MCF 10A (cell line): Measurements from ENCODE around the gene PRUNE1. TPM values are rescaled to one million over a fixed set of nuclear protein-coding genes. Genes with fewer than 3 reads are reported as not detected.

Experiments
- BruUV-seq: library from RNA; stranded (reverse); fragments of 400-500 nt; replicated peaks from 2 replicates; lab custom pipeline; 2021; lab: Mats Ljungman, UMichigan
- CTCF ChIA-PET: fragments of 300-600 bp; sonication (Branson Sonifier 250); formaldehyde crosslinking; extraction: SDS; loops from one replicate; lab custom pipeline; 2021; ENCODE audit warnings: antibody characterized with exemption, inconsistent platforms; lab: Yijun Ruan, JAX
- POLR2A ChIA-PET: fragments of 300-600, 350-650 bp; sonication (Branson Sonifier 250); formaldehyde crosslinking; extraction: SDS; loops from one replicate; lab custom pipeline; 2020; ENCODE audit warnings: antibody characterized with exemption, inconsistent platforms; lab: Yijun Ruan, JAX
- DNase-seq: peaks from one replicate; pipeline ENCODE4 v3.0.0-alpha.2; 2018; ENCODE audit not compliant: unreplicated experiment
- H3K27ac Mint-ChIP-seq: one replicate; pipeline ENCODE4 v1.8.0; 2022; ENCODE audit warnings: mild to moderate bottlenecking, low read depth, mixed read lengths; ENCODE audit not compliant: unreplicated experiment
- H3K27me3 Mint-ChIP-seq: one replicate; pipeline ENCODE4 v1.8.0; 2022; ENCODE audit warnings: mixed read lengths; ENCODE audit not compliant: insufficient read depth, unreplicated experiment
- H3K36me3 Mint-ChIP-seq: one replicate; pipeline ENCODE4 v1.8.0; 2022; ENCODE audit warnings: mild to moderate bottlenecking, moderate library complexity, mixed read lengths; ENCODE audit not compliant: insufficient read depth, unreplicated experiment
- H3K4me1 Mint-ChIP-seq: one replicate; pipeline ENCODE4 v1.8.0; 2022; ENCODE audit warnings: mixed read lengths; ENCODE audit not compliant: insufficient read depth, unreplicated experiment
- H3K4me3 Mint-ChIP-seq: one replicate; pipeline ENCODE4 v1.8.0; 2022; ENCODE audit warnings: mild to moderate bottlenecking, moderate library complexity, mixed read lengths; ENCODE audit not compliant: unreplicated experiment
- H3K9me3 Mint-ChIP-seq: one replicate; pipeline ENCODE4 v1.8.0; 2022; ENCODE audit warnings: mixed read lengths; ENCODE audit not compliant: unreplicated experiment
- CTCF ChIP-seq: fragments of 200-600 bp; IDR thresholded peaks from one replicate; pipeline ENCODE4 v1.8.0; 2022; ENCODE audit warnings: antibody characterized with exemption, mild to moderate bottlenecking; ENCODE audit not compliant: unreplicated experiment
- intact Hi-C: fragments of 100-400 bp; cut with micrococcal nuclease; formaldehyde crosslinking; loops from 2 replicates; pipeline ENCODE4 v1.14.1; 2022
- total RNA-seq: library from RNA; stranded (reverse); gene quantifications from 2 replicates; pipeline ENCODE4 v1.2.3, GENCODE V29; 2022

PRUNE1 gene
- total RNA-seq, 1 experiment from 2014 or later, result 17.6 TPM

- intact Hi-C loops, result no loop called here
- Mint-ChIP-seq H3K27ac (no peak overlapping the region), H3K36me3 (peaks cover 64% of the 10 kb centered on the region), H3K4me3 (no peak overlapping the region), H3K27me3 (no peaks in the 10 kb centered on the region), H3K9me3 (no peaks in the 10 kb centered on the region), H3K4me1 (peaks cover 5% of the 10 kb centered on the region)
- BruUV-seq, result no TSS peak
- ChIA-PET POLR2A (interaction anchor here (0.6 to 1.4 kb wide), 2 partner anchors 16 to 21 kb away, joined by 6 to 8 read pairs; partner anchors contain the start of gene C1orf56), CTCF (interaction anchor here (0.5 to 1.5 kb wide), 7 partner anchors 11 to 552 kb away, joined by 3 to 7 read pairs (median 4); no protein-coding TSS in a partner anchor)
- no peak for TF ChIP-seq CTCF
- DNase-seq, result no peak
Measured at GRCh38 chr1:151032164-151032563, 23.9 kb downstream of the PRUNE1 start.

DNA sequence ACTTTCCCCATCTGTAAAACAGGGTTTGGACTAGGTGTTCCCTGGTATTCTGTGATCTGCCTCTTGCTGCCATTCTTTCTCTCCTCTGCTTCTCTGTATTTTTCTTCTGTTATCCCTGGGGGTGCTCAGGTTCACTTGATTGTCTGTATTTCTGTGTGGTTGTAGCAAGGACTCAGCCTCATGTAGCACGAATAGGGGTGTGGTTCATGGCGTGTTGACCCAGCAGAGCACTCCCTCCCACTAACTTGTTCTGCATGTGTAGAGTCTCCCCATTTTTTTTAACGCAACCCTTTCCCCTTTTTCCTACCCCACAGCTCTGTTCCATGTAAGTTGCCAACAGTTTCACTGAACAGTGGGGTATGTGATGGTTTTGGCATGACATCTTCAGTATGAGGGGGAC, 26.9 kb downstream of the PRUNE1 start:
- Mint-ChIP-seq H3K36me3 (peaks cover 42% of the 10 kb centered on the region), H3K4me3 (no peak overlapping the region), H3K27me3 (no peaks in the 10 kb centered on the region), H3K27ac (no peak overlapping the region), H3K4me1 (peaks cover 5% of the 10 kb centered on the region), H3K9me3 (no peaks in the 10 kb centered on the region)
- no peak for TF ChIP-seq CTCF
- DNase-seq, result no peak
- no TSS peak for BruUV-seq
- ChIA-PET POLR2A (interaction anchor here (1.2 to 3.4 kb wide), 3 partner anchors 10 to 13 kb away, joined by 4 to 15 read pairs (median 4); partner anchors contain the start of gene C1orf56), CTCF (interaction anchor here (0.5 to 0.8 kb wide), 4 partner anchors 10 to 856 kb away, joined by 3 to 4 read pairs (median 3); no protein-coding TSS in a partner anchor)
- intact Hi-C loops, result no loop called here

GRCh38 chr1:151036356-151036755, 28.1 kb downstream of the PRUNE1 start, which contains the start of gene BNIPL:
BNIPL (plus strand) TSS chr1:151036586; CDS start chr1:151036726, 140 bp downstream.
- no peak for TF ChIP-seq CTCF
- CTCF ChIA-PET, result interaction anchor here (0.8 to 5.5 kb wide), 3 partner anchors 11 to 64 kb away, joined by 3 to 29 read pairs (median 5); partner anchors contain the start of gene MINDY1
- Mint-ChIP-seq H3K27ac (no peak within 1 kb of the TSS), H3K4me1 (peaks cover 5% of the 10 kb centered on the region), H3K36me3 (peaks cover 30% of the 10 kb centered on the region), H3K4me3 (no peak within 1 kb of the TSS), H3K9me3 (no peaks in the 10 kb centered on the region), H3K27me3 (no peaks in the 10 kb centered on the region)
- POLR2A ChIA-PET, result interaction anchor here (0.6 to 1.3 kb wide), 3 partner anchors 17 to 22 kb away, joined by 3 to 5 read pairs (median 5); partner anchors contain the start of gene CDC42SE1
- intact Hi-C loops, result no loop called here
- BruUV-seq, result no TSS peak
- DNase-seq, result no peak

DNA sequence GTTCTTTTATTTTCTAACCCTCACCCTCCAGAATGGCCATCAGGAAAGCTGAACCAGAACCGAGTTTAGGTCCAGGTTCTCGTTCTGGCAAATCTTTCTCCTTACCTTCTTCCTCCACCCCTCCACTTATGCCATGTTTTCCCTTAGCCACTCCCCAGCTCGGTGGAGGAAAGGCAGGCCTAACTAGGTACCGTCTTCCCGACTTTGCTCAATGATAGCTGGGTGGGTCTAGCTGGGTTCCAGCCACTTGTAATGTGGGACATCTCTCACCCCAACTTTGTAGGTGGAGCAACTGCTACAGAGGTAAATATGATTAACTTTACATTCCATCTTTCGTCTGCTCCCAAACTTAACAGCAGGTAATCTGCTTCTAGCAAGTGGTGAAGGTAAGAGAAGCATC, 28.8 kb downstream of the PRUNE1 start:
- no peak for DNase-seq
- POLR2A ChIA-PET, result interaction anchor here (0.5 to 1.7 kb wide), 4 partner anchors 11 to 129 kb away, joined by 3 to 9 read pairs (median 4); partner anchors contain the start of genes C1orf56, CDC42SE1 and SCNM1
- TF ChIP-seq CTCF, result no peak
- no TSS peak for BruUV-seq
- no peaks in the 10 kb centered on the region for H3K27me3 Mint-ChIP-seq
- CTCF ChIA-PET, result interaction anchor here (0.5 to 5.5 kb wide), 4 partner anchors 11 to 231 kb away, joined by 3 to 29 read pairs (median 4); partner anchors contain the start of gene C1orf56
- no peak overlapping the region for H3K27ac Mint-ChIP-seq
- H3K9me3 Mint-ChIP-seq, result no peaks in the 10 kb centered on the region
- peaks cover 23% of the 10 kb centered on the region for H3K36me3 Mint-ChIP-seq
- intact Hi-C loops, result no loop called here
- peaks cover 5% of the 10 kb centered on the region for H3K4me1 Mint-ChIP-seq
- H3K4me3 Mint-ChIP-seq, result no peak overlapping the region
